WTC11 (cell line): Measurements from ENCODE around the gene GATB. TPM values are rescaled to one million over a fixed set of nuclear protein-coding genes. Genes with fewer than 3 reads are reported as not detected.

Experiments used
- ATAC-seq: fragments of 200-7000 bp; cut with Tn5 transposase; 2 replicates; pipeline ENCODE4 v1.10.0; 2021; ENCODE audit warnings: mild to moderate bottlenecking, moderate library complexity
- CTCF ChIA-PET: fragments of 300-600 bp; sonication (Branson Sonifier 250); formaldehyde crosslinking; loops from one replicate; lab custom pipeline; 2021; ENCODE audit warnings: antibody characterized with exemption; lab: Charles Lee
- POLR2A ChIA-PET: fragments of 350-600 bp; sonication (Branson Sonifier 250); formaldehyde crosslinking; loops from one replicate; lab custom pipeline; 2021; ENCODE audit warnings: antibody characterized with exemption; lab: Charles Lee
- DNase-seq: peaks from one replicate; pipeline ENCODE4 v3.0.0; 2021; ENCODE audit warnings: low spot score
- H3K27ac Mint-ChIP-seq: 2 replicates; pipeline ENCODE4 v1.8.0; 2021; ENCODE audit warnings: mixed read lengths
- H3K27me3 Mint-ChIP-seq: 2 replicates; pipeline ENCODE4 v1.8.0; 2021; ENCODE audit warnings: low read depth, mild to moderate bottlenecking, moderate library complexity, mixed read lengths
- H3K36me3 Mint-ChIP-seq: 2 replicates; pipeline ENCODE4 v1.8.0; 2021; ENCODE audit warnings: mixed read lengths
- H3K4me1 Mint-ChIP-seq: 2 replicates; pipeline ENCODE4 v1.8.0; 2022; ENCODE audit warnings: mixed read lengths
- H3K4me3 Mint-ChIP-seq: 2 replicates; pipeline ENCODE4 v1.8.0; 2021; ENCODE audit warnings: mild to moderate bottlenecking, moderate library complexity, mixed read lengths
- H3K9me3 Mint-ChIP-seq: 2 replicates; pipeline ENCODE4 v1.8.0; 2021; ENCODE audit warnings: mixed read lengths
- CBFB ChIP-seq: sonication (generic); formaldehyde crosslinking; IDR thresholded peaks from 2 replicates; pipeline ENCODE4 v1.8.1; 2022; ENCODE audit warnings: mild to moderate bottlenecking, low read depth, missing genetic modification reagents
- CREB1 ChIP-seq: sonication (generic); formaldehyde crosslinking; IDR thresholded peaks from 2 replicates; pipeline ENCODE4 v1.8.0; 2023; ENCODE audit warnings: mild to moderate bottlenecking, missing genetic modification reagents
- CREM ChIP-seq: sonication (generic); formaldehyde crosslinking; IDR thresholded peaks from 2 replicates; pipeline ENCODE4 v1.8.1; 2022; ENCODE audit warnings: mild to moderate bottlenecking, missing genetic modification reagents, moderate library complexity
- ELF4 ChIP-seq: sonication (generic); formaldehyde crosslinking; IDR thresholded peaks from 2 replicates; pipeline ENCODE4 v1.8.1; 2022; ENCODE audit warnings: low read depth, mild to moderate bottlenecking, moderate library complexity, missing genetic modification reagents
- ETV6 ChIP-seq: sonication (generic); formaldehyde crosslinking; IDR thresholded peaks from 2 replicates; pipeline ENCODE4 v1.8.1; 2022; ENCODE audit warnings: mild to moderate bottlenecking, missing genetic modification reagents
- FOXJ3 ChIP-seq: sonication (generic); formaldehyde crosslinking; IDR thresholded peaks from 2 replicates; pipeline ENCODE4 v1.9.0; 2021; ENCODE audit warnings: missing genetic modification reagents, mild to moderate bottlenecking, borderline replicate concordance
- GTF2I ChIP-seq: fragments of 250-450 bp; sonication (Bioruptor Pico); conservative IDR thresholded peaks from 2 replicates; pipeline ENCODE4 v1.4.0; 2021; ENCODE audit warnings: mild to moderate bottlenecking
- HMGA2 ChIP-seq: fragments of 250-450 bp; sonication (Bioruptor Pico); IDR thresholded peaks from 2 replicates; pipeline ENCODE4 v1.4.0; 2021; ENCODE audit warnings: mild to moderate bottlenecking, moderate library complexity
- JUN ChIP-seq: sonication (generic); formaldehyde crosslinking; IDR thresholded peaks from 2 replicates; pipeline ENCODE4 v1.8.0; 2023; ENCODE audit warnings: mild to moderate bottlenecking, missing genetic modification reagents
- NR1H2 ChIP-seq: sonication (generic); formaldehyde crosslinking; IDR thresholded peaks from 2 replicates; pipeline ENCODE4 v1.9.0; 2021; ENCODE audit warnings: mild to moderate bottlenecking, moderate library complexity, missing genetic modification reagents
- SMAD4 ChIP-seq: sonication (generic); formaldehyde crosslinking; IDR thresholded peaks from 2 replicates; pipeline ENCODE4 v1.8.0; 2022; ENCODE audit warnings: mild to moderate bottlenecking, missing genetic modification reagents
- TCF7 ChIP-seq: sonication (generic); formaldehyde crosslinking; IDR thresholded peaks from 2 replicates; pipeline ENCODE4 v1.8.0; 2022; ENCODE audit warnings: mild to moderate bottlenecking, low read depth, missing genetic modification reagents, moderate library complexity
- TEAD4 ChIP-seq: sonication (generic); formaldehyde crosslinking; IDR thresholded peaks from 2 replicates; pipeline ENCODE4 v1.8.0; 2022; ENCODE audit warnings: mild to moderate bottlenecking, missing genetic modification reagents
- ZNF138 ChIP-seq: sonication (generic); formaldehyde crosslinking; conservative IDR thresholded peaks from 2 replicates; pipeline ENCODE4 v1.8.1; 2022; ENCODE audit warnings: mild to moderate bottlenecking, moderate library complexity, missing genetic modification reagents
- ZNF263 ChIP-seq: sonication (generic); formaldehyde crosslinking; IDR thresholded peaks from 2 replicates; pipeline ENCODE4 v1.8.1; 2022; ENCODE audit warnings: low read depth, mild to moderate bottlenecking, moderate library complexity, missing genetic modification reagents
- ZNF416 ChIP-seq: fragments of 250-450 bp; sonication (Bioruptor Pico); IDR thresholded peaks from 2 replicates; pipeline ENCODE4 v1.9.0; 2021; ENCODE audit warnings: mild to moderate bottlenecking, inconsistent platforms
- ZNF423 ChIP-seq: fragments of 250-450 bp; sonication (Bioruptor Pico); IDR thresholded peaks from 2 replicates; pipeline ENCODE4 v2.1.2; 2022; ENCODE audit warnings: mild to moderate bottlenecking, moderate library complexity
- total RNA-seq: library from RNA; stranded (reverse); gene quantifications from 3 replicates; pipeline ENCODE4 v1.2.3, GENCODE V29; 2021
- TF ChIP-seq, protein P1 (sequence below): sonication (generic); formaldehyde crosslinking; conservative IDR thresholded peaks from 2 replicates; pipeline ENCODE4 v1.8.1; 2022; ENCODE audit warnings: mild to moderate bottlenecking, missing genetic modification reagents
- TF ChIP-seq, protein P2 (sequence below): sonication (generic); formaldehyde crosslinking; IDR thresholded peaks from 2 replicates; pipeline ENCODE4 v1.8.1; 2022; ENCODE audit warnings: low read depth, missing genetic modification reagents, borderline replicate concordance
- TF ChIP-seq, protein P3 (sequence below): sonication (generic); formaldehyde crosslinking; IDR thresholded peaks from 2 replicates; pipeline ENCODE4 v1.8.1; 2023; ENCODE audit warnings: mild to moderate bottlenecking, missing genetic modification reagents, moderate library complexity
- TF ChIP-seq, protein P4 (sequence below): sonication (generic); formaldehyde crosslinking; IDR thresholded peaks from 2 replicates; pipeline ENCODE4 v1.8.1; 2023; ENCODE audit warnings: mild to moderate bottlenecking, missing genetic modification reagents
- TF ChIP-seq, protein P5 (sequence below): sonication (generic); formaldehyde crosslinking; IDR thresholded peaks from 2 replicates; pipeline ENCODE4 v1.8.1; 2022; ENCODE audit warnings: low read depth, mild to moderate bottlenecking, moderate library complexity, missing genetic modification reagents, borderline replicate concordance
- TF ChIP-seq, protein P6 (sequence below): fragments of 200-600 bp; IDR thresholded peaks from 2 replicates; pipeline ENCODE4 v1.8.0; 2022; ENCODE audit warnings: antibody characterized with exemption
- TF ChIP-seq, protein P7 (sequence below): sonication (generic); formaldehyde crosslinking; IDR thresholded peaks from 2 replicates; pipeline ENCODE4 v1.8.0; 2023; ENCODE audit warnings: mild to moderate bottlenecking, missing genetic modification reagents
- TF ChIP-seq, protein P8 (sequence below): sonication (generic); formaldehyde crosslinking; IDR thresholded peaks from 2 replicates; pipeline ENCODE4 v1.8.0; 2023; ENCODE audit warnings: missing genetic modification reagents
- TF ChIP-seq, protein P9 (sequence below): sonication (generic); formaldehyde crosslinking; IDR thresholded peaks from 2 replicates; pipeline ENCODE4 v1.8.1; 2023; ENCODE audit warnings: mild to moderate bottlenecking, missing genetic modification reagents, moderate library complexity

Gene GATB
- total RNA-seq, 1 experiment from 2014 or later, result 22.7 TPM

DNA sequence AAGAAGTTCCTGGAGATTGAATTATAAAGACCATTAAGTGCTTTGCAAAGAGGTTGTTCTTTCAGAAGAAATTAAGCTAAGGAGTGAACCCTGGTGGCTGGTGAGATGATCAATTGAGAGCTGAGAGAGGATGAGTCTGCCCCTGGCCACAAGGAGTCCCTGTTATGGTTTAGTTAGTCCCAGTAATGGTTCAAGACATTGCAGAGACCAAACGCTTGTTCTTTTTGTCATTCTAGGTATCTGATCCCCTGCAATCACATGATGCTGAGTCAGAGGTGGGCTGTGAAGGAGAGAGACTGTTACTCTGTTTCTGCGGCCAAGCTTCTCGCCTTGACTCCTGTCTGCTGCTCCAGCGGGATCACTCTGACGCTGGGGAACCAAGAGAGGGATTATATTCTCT, 114.5 kb downstream of the GATB start (continued):
- TF ChIP-seq, protein P1, sequence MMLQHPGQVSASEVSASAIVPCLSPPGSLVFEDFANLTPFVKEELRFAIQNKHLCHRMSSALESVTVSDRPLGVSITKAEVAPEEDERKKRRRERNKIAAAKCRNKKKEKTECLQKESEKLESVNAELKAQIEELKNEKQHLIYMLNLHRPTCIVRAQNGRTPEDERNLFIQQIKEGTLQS, result no peak
- TF ChIP-seq, protein P2, sequence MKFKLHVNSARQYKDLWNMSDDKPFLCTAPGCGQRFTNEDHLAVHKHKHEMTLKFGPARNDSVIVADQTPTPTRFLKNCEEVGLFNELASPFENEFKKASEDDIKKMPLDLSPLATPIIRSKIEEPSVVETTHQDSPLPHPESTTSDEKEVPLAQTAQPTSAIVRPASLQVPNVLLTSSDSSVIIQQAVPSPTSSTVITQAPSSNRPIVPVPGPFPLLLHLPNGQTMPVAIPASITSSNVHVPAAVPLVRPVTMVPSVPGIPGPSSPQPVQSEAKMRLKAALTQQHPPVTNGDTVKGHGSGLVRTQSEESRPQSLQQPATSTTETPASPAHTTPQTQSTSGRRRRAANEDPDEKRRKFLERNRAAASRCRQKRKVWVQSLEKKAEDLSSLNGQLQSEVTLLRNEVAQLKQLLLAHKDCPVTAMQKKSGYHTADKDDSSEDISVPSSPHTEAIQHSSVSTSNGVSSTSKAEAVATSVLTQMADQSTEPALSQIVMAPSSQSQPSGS (CRISPR knock-in tag), result no peak

DNA sequence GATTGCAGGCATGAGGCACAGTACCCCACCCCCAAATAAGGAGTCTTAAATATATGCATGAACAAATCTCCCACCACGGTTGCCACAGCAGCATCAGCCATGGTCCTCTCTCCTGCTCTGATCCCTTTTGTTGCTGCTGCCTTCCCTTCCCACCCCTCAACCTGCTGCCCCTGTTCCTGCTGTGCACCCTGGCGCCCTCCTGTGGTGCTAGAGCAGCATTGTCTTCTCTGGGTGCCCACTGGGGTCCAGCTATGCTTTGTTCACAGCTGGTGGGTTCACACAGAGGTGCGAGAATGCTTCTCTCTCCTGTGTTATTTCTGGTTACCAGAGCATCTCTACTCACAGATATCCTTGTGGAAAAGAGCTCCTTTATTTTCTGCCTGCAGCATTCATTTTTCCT, 116.2 kb downstream of the GATB start:
- CTCF ChIA-PET, result interaction anchor here (0.6 to 1.4 kb wide), 16 partner anchors 8 to 753 kb away, joined by 3 to 11 read pairs (median 3); partner anchors contain the start of gene PRSS48
- no peak overlapping the region for H3K4me3 Mint-ChIP-seq
- TF ChIP-seq NR1H2 (CRISPR knock-in tag) (no peak), CBFB (CRISPR knock-in tag) (no peak), JUN (CRISPR knock-in tag) (no peak), CREM (CRISPR knock-in tag) (0 out of 2 replicates have a peak, but pooled peaks have one; percentile 25), ZNF138 (no peak), TEAD4 (CRISPR knock-in tag) (no peak), ZNF416 (CRISPR knock-in tag) (no peak), FOXJ3 (no peak), ELF4 (no peak), GTF2I (no peak), ZNF423 (CRISPR knock-in tag) (peak; percentile 74), ETV6 (CRISPR knock-in tag) (0 out of 2 replicates have a peak, but pooled peaks have one; percentile 31), TCF7 (CRISPR knock-in tag) (no peak), HMGA2 (CRISPR knock-in tag) (no peak), ZNF263 (CRISPR knock-in tag) (no peak), SMAD4 (CRISPR knock-in tag) (no peak), CREB1 (no peak)
- TF ChIP-seq, protein P1, result no peak
- TF ChIP-seq, protein P3, sequence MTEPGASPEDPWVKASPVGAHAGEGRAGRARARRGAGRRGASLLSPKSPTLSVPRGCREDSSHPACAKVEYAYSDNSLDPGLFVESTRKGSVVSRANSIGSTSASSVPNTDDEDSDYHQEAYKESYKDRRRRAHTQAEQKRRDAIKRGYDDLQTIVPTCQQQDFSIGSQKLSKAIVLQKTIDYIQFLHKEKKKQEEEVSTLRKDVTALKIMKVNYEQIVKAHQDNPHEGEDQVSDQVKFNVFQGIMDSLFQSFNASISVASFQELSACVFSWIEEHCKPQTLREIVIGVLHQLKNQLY (CRISPR knock-in tag), result no peak
- TF ChIP-seq, protein P4, sequence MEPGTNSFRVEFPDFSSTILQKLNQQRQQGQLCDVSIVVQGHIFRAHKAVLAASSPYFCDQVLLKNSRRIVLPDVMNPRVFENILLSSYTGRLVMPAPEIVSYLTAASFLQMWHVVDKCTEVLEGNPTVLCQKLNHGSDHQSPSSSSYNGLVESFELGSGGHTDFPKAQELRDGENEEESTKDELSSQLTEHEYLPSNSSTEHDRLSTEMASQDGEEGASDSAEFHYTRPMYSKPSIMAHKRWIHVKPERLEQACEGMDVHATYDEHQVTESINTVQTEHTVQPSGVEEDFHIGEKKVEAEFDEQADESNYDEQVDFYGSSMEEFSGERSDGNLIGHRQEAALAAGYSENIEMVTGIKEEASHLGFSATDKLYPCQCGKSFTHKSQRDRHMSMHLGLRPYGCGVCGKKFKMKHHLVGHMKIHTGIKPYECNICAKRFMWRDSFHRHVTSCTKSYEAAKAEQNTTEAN (CRISPR knock-in tag), result no peak
- TF ChIP-seq, protein P5, sequence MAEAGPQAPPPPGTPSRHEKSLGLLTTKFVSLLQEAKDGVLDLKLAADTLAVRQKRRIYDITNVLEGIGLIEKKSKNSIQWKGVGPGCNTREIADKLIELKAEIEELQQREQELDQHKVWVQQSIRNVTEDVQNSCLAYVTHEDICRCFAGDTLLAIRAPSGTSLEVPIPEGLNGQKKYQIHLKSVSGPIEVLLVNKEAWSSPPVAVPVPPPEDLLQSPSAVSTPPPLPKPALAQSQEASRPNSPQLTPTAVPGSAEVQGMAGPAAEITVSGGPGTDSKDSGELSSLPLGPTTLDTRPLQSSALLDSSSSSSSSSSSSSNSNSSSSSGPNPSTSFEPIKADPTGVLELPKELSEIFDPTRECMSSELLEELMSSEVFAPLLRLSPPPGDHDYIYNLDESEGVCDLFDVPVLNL (CRISPR knock-in tag), result no peak
- TF ChIP-seq, protein P6, sequence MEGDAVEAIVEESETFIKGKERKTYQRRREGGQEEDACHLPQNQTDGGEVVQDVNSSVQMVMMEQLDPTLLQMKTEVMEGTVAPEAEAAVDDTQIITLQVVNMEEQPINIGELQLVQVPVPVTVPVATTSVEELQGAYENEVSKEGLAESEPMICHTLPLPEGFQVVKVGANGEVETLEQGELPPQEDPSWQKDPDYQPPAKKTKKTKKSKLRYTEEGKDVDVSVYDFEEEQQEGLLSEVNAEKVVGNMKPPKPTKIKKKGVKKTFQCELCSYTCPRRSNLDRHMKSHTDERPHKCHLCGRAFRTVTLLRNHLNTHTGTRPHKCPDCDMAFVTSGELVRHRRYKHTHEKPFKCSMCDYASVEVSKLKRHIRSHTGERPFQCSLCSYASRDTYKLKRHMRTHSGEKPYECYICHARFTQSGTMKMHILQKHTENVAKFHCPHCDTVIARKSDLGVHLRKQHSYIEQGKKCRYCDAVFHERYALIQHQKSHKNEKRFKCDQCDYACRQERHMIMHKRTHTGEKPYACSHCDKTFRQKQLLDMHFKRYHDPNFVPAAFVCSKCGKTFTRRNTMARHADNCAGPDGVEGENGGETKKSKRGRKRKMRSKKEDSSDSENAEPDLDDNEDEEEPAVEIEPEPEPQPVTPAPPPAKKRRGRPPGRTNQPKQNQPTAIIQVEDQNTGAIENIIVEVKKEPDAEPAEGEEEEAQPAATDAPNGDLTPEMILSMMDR, result peak; percentile 43
- TF ChIP-seq, protein P7, sequence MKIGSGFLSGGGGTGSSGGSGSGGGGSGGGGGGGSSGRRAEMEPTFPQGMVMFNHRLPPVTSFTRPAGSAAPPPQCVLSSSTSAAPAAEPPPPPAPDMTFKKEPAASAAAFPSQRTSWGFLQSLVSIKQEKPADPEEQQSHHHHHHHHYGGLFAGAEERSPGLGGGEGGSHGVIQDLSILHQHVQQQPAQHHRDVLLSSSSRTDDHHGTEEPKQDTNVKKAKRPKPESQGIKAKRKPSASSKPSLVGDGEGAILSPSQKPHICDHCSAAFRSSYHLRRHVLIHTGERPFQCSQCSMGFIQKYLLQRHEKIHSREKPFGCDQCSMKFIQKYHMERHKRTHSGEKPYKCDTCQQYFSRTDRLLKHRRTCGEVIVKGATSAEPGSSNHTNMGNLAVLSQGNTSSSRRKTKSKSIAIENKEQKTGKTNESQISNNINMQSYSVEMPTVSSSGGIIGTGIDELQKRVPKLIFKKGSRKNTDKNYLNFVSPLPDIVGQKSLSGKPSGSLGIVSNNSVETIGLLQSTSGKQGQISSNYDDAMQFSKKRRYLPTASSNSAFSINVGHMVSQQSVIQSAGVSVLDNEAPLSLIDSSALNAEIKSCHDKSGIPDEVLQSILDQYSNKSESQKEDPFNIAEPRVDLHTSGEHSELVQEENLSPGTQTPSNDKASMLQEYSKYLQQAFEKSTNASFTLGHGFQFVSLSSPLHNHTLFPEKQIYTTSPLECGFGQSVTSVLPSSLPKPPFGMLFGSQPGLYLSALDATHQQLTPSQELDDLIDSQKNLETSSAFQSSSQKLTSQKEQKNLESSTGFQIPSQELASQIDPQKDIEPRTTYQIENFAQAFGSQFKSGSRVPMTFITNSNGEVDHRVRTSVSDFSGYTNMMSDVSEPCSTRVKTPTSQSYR, result no peak
- TF ChIP-seq, protein P8, sequence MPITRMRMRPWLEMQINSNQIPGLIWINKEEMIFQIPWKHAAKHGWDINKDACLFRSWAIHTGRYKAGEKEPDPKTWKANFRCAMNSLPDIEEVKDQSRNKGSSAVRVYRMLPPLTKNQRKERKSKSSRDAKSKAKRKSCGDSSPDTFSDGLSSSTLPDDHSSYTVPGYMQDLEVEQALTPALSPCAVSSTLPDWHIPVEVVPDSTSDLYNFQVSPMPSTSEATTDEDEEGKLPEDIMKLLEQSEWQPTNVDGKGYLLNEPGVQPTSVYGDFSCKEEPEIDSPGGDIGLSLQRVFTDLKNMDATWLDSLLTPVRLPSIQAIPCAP (CRISPR knock-in tag), result no peak
- TF ChIP-seq, protein P9, sequence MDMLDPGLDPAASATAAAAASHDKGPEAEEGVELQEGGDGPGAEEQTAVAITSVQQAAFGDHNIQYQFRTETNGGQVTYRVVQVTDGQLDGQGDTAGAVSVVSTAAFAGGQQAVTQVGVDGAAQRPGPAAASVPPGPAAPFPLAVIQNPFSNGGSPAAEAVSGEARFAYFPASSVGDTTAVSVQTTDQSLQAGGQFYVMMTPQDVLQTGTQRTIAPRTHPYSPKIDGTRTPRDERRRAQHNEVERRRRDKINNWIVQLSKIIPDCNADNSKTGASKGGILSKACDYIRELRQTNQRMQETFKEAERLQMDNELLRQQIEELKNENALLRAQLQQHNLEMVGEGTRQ (CRISPR knock-in tag), result no peak

More for the DNA sequence above, 116.2 kb downstream of the GATB start:
- Mint-ChIP-seq H3K9me3 (no peaks in the 10 kb centered on the region), H3K4me1 (peaks cover 33% of the 10 kb centered on the region), H3K27ac (peak overlapping the region; percentile 41; the same call in 1 of the 2 replicates), H3K27me3 (no peaks in the 10 kb centered on the region), H3K36me3 (peaks cover 8% of the 10 kb centered on the region)
- DNase-seq (peak; percentile 69), ATAC-seq (peak; percentile 78)
- POLR2A ChIA-PET, result no interaction called here
